GM19324 (cell line): Measurements from ENCODE around the gene GRK4.
A peak's percentile ranks its signal among the peaks of the same experiment; 100 is the strongest.
"Not testable (repeated sequence)": the region's sequence is repeated elsewhere in the genome, so short reads cannot be mapped to it uniquely, and the experiment has no call there.

Experiments
- ATAC-seq: cut with Tn5 transposase; IDR thresholded peaks from one replicate; pipeline ENCODE4 v1.9.1; 2021; ENCODE audit warnings: mild to moderate bottlenecking, moderate library complexity; ENCODE audit not compliant: unreplicated experiment, low FRiP score

The GRK4 gene

GRCh38 chr4:3035249-3035648, 71.9 kb downstream of the GRK4 start:
- ATAC-seq: no peak

DNA sequence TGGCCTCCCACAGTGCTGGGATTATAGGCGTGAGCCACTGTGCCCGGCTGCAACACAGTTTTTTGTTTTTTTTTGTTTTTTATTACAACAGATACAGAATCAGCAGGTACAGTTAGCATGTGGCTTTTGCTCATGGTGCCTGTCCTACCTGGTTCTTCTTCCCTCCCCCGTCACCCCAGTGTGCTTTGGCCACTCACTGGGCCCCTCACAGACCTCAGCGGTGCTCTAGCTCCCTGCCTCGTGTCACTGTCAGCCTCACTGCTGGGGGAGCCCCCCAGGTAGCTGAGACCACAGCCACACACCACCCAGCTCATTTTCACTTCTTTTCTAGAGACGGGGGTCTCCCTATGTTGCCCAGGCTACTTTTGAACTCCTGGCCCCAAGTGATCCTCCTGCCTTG, 72.3 kb downstream of the GRK4 start:
- ATAC-seq: no peak

DNA sequence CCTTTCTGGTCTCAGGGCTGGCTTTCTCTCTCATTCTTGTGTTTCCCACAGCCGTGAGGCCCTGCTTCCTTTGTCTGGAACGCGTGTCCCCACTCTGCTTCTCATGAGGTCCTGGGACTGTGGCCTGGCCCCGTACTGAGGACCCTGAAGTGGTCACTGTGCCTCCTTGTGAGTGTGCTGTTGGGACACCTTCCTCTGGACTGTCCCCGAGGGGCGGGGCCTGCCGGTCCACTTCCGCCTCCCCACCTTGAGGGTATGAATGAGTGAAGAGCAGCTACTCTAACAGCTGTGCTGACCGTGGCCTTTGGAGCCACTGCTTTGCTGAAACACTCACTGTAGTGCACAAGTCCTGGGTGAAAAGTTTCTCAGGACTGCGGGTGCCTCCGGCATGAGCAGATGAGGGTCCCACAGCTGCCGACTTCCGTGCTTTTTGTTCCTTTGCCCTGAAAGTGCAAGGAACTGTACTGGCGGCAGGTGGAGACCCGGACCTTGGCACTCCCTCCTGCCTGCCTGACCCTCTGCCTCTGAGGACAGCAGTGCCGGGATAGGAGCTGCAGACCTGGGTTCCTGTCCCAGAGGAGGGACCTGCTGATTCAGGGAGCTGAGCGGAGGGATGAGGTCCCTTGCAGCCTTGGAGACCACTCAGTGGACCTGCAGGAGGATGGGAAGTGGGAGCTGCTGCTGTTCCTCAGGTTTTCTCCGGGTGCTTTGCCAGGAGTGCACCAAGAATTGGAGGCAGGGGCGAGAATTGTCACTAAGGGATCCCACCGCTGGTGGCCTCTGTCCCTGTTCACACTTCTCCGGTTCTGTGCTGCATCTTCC, 73.0 kb downstream of the GRK4 start:
- no peak for ATAC-seq

GRCh38 chr4:3037957-3038461, 74.6 kb downstream of the GRK4 start:
- no peak for ATAC-seq

GRCh38 chr4:3039706-3040366, 76.5 kb downstream of the GRK4 start:
- ATAC-seq: no peak

DNA sequence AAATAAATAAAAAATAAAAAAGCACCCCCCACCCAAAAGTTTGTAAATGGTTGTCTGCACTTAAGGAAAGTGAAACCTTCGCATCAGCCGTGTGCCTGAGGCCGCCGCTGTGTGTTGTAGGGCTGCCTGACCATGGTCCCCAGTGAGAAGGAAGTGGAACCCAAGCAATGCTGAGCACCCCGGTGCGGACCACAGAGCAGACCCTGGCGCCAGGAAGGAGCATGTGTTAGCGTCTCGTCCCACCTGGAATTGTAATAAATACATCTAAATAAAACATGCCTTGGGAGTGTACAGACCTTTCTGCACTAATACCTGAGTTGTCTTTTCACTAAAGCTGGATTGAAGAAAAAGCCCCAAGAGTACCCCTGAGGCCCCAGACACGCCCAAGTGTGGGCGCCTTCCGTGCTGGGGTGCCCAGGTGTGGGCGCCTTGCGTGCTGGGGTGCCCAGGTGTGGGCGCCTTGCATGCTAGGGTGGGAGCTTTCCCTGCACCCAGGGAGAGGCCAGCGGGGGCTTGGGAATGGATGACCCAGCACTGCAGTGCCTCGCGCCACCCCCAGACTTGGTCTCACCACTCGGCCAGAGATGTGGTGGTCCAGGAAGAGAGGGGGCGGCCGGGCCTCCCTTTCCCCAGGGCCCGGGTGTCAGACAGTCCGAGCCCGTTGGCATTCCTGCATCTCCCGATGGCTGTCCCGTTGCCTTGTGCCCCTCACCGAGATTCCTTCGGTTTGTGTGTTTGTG, 77.3 kb downstream of the GRK4 start:
- peak; percentile 49 for ATAC-seq

DNA sequence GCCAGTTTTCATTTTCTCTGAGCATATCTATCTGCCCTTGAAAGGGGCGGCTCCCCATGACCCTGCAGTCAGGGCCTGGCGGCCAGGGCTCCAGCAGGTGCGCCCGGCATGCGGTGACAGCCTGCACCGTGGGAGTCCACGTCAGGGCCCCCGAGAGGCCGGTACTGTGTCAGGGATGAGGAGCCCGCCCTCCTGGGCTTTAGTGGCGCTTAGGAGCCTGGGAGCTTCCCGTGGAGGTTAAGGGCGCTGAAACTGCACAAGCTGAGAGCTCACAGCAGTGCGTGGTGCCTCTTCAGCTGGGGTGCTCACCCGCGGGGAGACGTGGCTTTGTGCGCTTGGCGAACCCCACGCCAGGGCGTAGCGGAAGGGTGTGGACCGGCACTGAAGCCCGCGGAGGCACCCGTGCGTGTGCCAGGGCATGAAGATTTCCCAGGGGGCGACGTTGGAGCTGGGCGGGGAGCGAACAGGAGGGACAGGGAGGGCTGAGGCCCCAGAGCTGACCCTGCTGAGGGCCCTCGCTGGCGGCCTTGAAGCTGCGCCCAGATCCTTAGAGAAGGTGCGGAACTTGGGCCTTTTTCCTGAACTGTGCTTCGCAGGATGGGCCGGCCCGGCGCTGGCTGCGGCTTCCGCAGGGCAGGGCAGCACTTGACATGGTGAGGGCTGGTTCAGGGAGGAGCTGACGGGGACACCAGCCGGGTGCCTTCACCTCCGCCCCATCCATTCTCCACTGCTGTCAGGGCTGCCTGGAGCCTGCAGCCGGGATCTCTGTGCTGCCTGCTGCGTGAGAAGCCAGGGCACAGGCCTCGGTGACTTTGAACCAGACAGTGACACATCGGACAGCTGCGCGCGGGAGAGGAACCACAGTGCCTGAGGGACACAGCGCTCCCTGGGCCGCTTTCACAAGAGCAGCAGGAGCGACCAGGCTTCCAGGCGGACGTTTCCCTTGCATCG, 78.1 kb downstream of the GRK4 start:
- peak; percentile 41 for ATAC-seq

- no peak for ATAC-seq
Measured at GRCh38 chr4:3042226-3042625, 78.9 kb downstream of the GRK4 start.

DNA sequence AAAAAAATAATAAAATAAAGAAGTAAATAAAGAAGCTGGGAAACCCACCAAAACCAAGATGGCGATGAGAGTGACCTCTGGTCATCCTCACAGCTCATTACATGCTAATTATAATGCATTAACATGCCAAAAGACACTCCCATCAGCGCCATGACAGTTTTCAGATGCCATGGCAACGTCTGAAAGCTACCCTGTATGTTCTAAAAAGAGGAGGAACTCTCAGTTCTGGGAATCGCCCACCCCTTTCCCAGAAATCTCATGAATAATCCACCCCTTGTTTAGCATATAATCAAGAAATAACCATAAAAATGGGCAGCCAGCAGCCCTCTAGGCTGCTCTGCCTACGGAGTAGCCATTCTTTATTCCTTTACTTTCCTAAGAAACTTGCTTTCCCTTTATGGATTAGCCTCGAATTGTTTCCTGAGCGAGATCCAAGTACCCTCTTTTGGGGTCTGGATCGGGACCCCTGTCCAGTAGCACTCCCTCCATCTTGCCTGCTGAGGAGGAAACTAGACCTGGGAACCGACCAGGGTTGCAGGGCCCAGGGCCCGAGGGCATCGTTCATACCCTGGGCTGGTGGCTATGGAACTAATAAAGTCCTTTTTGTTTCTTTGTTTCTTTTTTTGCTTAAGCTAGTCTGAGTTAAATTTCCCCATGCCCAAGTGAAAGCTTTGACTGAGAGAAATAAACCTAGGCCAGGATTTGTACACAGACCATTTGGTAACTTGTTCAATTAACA, 80.1 kb downstream of the GRK4 start:
- ATAC-seq: no peak

DNA sequence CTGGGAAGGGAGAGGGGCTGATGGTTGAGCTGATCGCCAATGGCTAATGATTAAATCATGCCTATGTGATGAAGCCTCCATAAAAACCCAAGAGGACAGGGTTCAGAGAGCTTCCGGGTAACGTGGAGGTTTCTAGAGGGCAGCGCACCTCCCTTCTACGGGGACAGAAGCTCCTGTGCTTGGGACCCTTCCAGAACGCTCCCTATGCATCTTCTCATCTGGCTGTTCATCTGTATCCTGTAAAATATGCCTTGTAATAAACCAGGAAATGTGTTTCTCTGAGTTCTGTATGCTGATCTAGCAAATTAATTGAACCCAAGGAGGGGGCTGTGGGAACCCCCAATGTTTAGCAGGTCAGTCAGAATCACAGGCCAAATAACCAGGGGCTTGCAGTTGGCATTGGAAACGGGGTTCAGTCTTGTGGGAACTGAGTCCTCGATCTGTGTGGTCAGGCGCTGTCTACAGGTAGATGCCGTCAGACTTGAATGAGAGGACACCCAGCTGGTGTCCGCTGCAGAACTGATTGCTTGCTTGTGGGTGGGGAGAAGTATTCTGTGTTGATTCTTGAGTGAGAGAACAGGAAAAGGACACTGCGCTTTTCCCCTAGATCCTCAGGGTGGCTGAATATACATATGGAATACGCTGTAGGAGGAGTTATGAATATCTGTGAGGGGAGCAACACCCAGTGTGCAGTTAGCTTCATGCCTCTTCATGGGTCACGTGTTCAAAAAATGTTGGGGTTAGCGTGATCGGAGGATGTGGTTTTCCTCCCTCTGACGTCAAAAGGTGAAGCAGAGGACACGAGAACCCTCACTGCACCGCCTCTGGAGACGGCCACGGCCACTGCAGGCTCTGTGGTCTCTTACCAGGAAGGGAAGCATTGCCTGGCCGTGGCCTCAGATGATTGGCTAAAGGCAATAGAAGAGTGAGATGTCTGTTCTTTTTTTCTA, 81.8 kb downstream of the GRK4 start:
- no peak for ATAC-seq

- ATAC-seq: no peak
Measured at GRCh38 chr4:3046162-3046561, 82.8 kb downstream of the GRK4 start.

DNA sequence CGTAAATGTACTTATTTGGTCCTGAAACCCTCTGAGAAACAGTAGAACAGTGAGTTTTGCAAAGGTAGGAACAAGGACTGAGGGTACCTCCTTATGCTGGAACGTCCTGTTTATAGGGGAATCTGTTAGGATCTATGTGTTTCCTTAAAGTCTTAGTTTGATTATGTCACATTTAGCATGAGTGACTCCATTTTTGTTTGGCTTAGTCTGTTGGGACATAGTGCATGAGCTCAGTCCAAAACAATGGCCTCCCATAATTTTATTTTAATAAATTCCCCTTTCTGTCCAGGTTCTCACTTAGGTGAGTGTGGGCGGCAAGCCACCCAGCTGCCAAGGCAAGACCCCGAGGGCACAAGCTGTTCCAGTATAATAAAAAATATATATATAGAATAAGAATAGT, 83.3 kb downstream of the GRK4 start:
- no peak for ATAC-seq

DNA sequence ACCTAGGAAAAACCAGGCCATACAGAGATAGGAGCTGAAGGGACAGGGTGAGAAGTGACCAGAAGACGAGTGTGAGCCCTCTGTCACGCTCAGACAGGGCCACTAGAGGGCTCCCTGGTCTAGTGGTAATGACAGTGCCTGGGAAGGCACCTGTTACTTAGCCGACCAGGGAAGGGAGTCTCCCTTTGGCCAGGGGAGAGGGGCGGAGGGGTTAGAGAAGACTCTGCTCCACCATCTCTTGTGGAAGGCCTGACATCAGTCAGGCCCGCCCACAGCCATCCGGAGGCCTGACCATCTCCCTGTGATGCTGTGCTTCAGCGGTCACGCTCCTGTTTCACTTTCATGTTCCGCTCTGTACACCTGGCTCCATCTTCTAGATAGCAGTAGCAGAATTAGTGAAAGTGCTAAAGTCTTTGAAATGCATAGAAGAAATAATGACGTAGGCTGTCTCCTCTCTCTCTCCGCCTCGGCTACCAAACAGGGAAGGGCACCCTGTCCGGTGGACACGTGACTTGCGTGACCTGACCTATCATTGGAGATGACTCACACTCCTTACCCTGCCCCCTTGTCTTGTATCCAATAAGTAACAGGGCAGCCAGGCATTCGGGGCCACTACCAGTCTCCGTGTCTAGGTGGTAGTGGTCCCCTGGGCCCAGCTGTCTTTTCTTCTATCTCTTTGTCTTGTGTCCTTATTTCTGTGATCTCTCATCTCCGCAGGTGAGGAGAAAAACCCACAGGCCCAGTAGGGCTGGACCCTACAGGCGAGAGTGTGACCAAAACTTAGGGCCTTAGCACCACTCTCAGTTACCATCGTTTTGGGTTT, 84.3 kb downstream of the GRK4 start:
- ATAC-seq: peak; percentile 92

GRCh38 chr4:3051141-3051897, 87.9 kb downstream of the GRK4 start:
- not testable (repeated sequence) for ATAC-seq

DNA sequence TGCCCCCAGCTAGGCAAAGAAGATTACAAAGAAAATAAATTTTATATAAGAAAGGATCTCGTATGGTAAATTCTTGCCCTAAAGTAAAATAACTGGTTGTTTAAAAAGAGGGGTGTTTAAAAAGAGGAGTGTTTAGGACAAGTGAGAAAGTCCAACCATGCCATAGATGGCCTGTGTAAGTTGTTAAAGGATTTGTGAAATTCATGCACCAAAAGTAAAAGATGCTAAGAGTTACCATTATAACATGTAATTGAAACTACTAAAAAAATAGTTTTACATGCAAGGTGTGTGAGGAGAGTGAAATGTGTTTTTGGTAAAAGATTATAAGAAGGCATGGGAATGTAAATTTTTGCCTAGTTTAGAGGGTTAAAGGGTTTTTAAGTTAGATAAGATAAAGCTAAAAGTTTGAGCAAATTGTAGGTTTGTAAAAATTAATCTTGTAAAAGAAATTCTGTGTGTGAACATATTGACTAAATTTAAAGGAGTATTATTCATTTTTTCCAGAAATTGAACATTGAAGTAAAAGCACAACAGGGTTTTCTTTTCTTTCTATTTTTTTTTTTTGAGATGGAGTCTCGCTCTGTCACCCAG, 90.9 kb downstream of the GRK4 start:
- ATAC-seq: no peak

- no peak for ATAC-seq
Measured at GRCh38 chr4:3059943-3060342, 96.6 kb downstream of the GRK4 start.
